Smooth muscle cell (in vitro differentiated cells): ENCODE results near the gene RABGAP1L. TPM values are rescaled to one million over a fixed set of nuclear protein-coding genes. Genes with fewer than 3 reads are reported as not detected.
A peak's percentile ranks its signal among the peaks of the same experiment; 100 is the strongest.

ENCODE experiments used
- DNase-seq: peaks from one replicate; lab custom pipeline; 2025; ENCODE audit not compliant: unreplicated experiment; lab: John Stamatoyannopoulos, UW
- H2AFZ ChIP-seq: fragments of 200-600 bp; sonication (generic); 2 replicates; pipeline ENCODE4 v1.6.0; 2016; ENCODE audit warnings: antibody characterized with exemption, low read depth, mild to moderate bottlenecking
- H3F3A ChIP-seq: fragments of 200-600 bp; sonication (generic); 2 replicates; pipeline ENCODE4 v1.6.0; 2017; ENCODE audit warnings: antibody characterized with exemption, low read depth
- H3K27ac ChIP-seq: fragments of 200-600 bp; sonication (generic); 2 replicates; pipeline ENCODE4 v1.5.1; 2016; ENCODE audit warnings: low read depth, mild to moderate bottlenecking
- H3K27me3 ChIP-seq: fragments of 200-600 bp; sonication (generic); 2 replicates; pipeline ENCODE4 v1.6.1; 2016; ENCODE audit warnings: low read depth, mild to moderate bottlenecking
- H3K36me3 ChIP-seq: fragments of 200-600 bp; sonication (generic); 2 replicates; pipeline ENCODE4 v1.5.1; 2016; ENCODE audit warnings: low read depth
- H3K4me1 ChIP-seq: fragments of 200-600 bp; sonication (generic); 2 replicates; pipeline ENCODE4 v1.5.1; 2016; ENCODE audit warnings: low read depth
- H3K4me2 ChIP-seq: fragments of 200-600 bp; sonication (generic); 2 replicates; pipeline ENCODE4 v1.6.0; 2016; ENCODE audit warnings: mild to moderate bottlenecking
- H3K4me3 ChIP-seq: fragments of 200-600 bp; sonication (generic); 2 replicates; pipeline ENCODE4 v1.5.1; 2016; ENCODE audit warnings: mild to moderate bottlenecking
- H3K79me2 ChIP-seq: fragments of 200-600 bp; sonication (generic); 2 replicates; pipeline ENCODE4 v1.6.0; 2016; ENCODE audit warnings: low read depth, mild to moderate bottlenecking
- H3K9ac ChIP-seq: fragments of 200-600 bp; sonication (generic); 2 replicates; pipeline ENCODE4 v1.6.0; 2016; ENCODE audit warnings: low read depth
- H3K9me3 ChIP-seq: fragments of 200-600 bp; sonication (generic); replicated peaks from 2 replicates; pipeline ENCODE4 v1.5.1; 2016; ENCODE audit warnings: low read depth
- H4K20me1 ChIP-seq: fragments of 200-600 bp; sonication (generic); 2 replicates; pipeline ENCODE4 v1.6.0; 2016; ENCODE audit warnings: low read depth
- WGBS: methylation state at CpG from one replicate; pipeline ENCODE4 v1.1.7; 2016; ENCODE audit warnings: low lambda C conversion rate; 5-methylcytosine and 5-hydroxymethylcytosine counted together
- polyA plus RNA-seq: library from polyadenylated mRNA; unstranded; fragments of >200 nt; fragmentation: Nextera tagmentation; extraction: Ambion mirVana; gene quantifications from 2 replicates; pipeline ENCODE4 v1.2.1, GENCODE V29; 2016
- total RNA-seq: library from RNA; depleted of rRNA; stranded (reverse); fragments of >200 nt; gene quantifications from 2 replicates; pipeline ENCODE4 v1.2.3, GENCODE V29; 2014
- TF ChIP-seq, protein P1 (sequence below): fragments of 200-600 bp; sonication (generic); IDR thresholded peaks from 2 replicates; pipeline ENCODE4 v1.5.1; 2017; ENCODE audit warnings: borderline replicate concordance, mild to moderate bottlenecking, antibody characterized with exemption; ENCODE audit not compliant: insufficient read depth, poor library complexity, severe bottlenecking

The RABGAP1L gene
- total and polyA plus RNA-seq, 2 experiments from 2014 or later: 4.8 to 24.7 TPM

DNA sequence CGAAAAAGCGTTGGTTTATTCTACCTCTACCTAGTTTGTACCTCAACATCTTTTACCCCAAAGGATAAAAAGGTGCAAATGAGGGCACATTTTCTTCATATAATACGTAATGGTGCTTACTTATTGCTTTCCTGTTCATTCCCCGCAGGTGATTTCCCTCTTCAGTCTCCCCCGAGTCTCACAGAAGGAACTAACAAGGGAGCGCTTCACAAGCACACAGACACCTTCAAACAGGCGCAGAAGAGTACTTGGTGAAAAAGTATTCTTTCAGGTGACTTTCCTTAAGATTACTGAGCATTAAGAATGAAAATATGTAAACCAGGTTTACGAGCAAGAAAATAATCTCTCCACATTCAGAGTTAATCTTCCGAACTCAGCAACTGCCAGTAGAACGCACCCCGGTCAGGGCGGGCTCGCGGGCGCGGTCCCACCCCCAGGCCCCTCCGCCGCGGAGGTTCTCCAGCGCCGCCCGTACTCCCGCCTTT lies 511 bp upstream of the RABGAP1L start:
- no peak for DNase-seq
- TF ChIP-seq, protein P1, sequence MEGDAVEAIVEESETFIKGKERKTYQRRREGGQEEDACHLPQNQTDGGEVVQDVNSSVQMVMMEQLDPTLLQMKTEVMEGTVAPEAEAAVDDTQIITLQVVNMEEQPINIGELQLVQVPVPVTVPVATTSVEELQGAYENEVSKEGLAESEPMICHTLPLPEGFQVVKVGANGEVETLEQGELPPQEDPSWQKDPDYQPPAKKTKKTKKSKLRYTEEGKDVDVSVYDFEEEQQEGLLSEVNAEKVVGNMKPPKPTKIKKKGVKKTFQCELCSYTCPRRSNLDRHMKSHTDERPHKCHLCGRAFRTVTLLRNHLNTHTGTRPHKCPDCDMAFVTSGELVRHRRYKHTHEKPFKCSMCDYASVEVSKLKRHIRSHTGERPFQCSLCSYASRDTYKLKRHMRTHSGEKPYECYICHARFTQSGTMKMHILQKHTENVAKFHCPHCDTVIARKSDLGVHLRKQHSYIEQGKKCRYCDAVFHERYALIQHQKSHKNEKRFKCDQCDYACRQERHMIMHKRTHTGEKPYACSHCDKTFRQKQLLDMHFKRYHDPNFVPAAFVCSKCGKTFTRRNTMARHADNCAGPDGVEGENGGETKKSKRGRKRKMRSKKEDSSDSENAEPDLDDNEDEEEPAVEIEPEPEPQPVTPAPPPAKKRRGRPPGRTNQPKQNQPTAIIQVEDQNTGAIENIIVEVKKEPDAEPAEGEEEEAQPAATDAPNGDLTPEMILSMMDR: no peak
- H3K9me3 ChIP-seq: no peaks in the 10 kb centered on the region
- H2AFZ ChIP-seq: peak overlapping the region; percentile 98
- peaks cover 23% of the 10 kb centered on the region for H4K20me1 ChIP-seq
- no peaks in the 10 kb centered on the region for H3K27me3 ChIP-seq
- H3K4me3 ChIP-seq: peak overlapping the region; percentile 95
- no peaks in the 10 kb centered on the region for H3F3A ChIP-seq
- no peaks in the 10 kb centered on the region for H3K36me3 ChIP-seq
- WGBS: 4% methylated on average over 22 of the region's 23 CpGs
- peak overlapping the region; percentile 87 for H3K4me2 ChIP-seq
- H3K79me2 ChIP-seq: peaks cover 22% of the 10 kb centered on the region
- no peaks in the 10 kb centered on the region for H3K4me1 ChIP-seq
- peak overlapping the region; percentile 7 for H3K27ac ChIP-seq
- H3K9ac ChIP-seq: peak overlapping the region; percentile 76

DNA sequence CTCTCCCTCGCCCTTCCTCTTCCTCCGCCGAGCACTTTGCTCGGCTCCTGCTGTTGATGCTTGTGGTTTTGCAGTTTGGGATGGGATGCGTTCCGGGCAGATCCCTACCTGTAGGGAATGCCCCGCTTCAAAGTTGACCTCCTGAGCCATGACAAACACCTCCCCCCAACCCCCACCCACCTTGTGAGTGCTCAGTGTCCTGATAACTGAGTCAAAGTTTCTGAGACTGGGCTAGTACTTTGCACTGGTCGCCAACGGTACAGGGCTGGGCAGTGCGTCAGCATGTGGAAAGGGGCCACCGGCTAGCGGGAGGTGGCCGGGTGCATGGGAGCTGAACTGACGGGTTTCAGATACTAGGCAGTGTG lies 771 bp downstream of the RABGAP1L start:
- peak overlapping the region; percentile 95 for H3K4me3 ChIP-seq
- peak overlapping the region; percentile 98 for H2AFZ ChIP-seq
- H3K27ac ChIP-seq: no peak overlapping the region
- peak overlapping the region; percentile 87 for H3K4me2 ChIP-seq
- TF ChIP-seq, protein P1: no peak
- no peak for DNase-seq
- no peaks in the 10 kb centered on the region for H3F3A ChIP-seq
- WGBS: 1% methylated on average over 14 of the region's 14 CpGs
- H3K27me3 ChIP-seq: no peaks in the 10 kb centered on the region
- no peaks in the 10 kb centered on the region for H3K36me3 ChIP-seq
- peaks cover 29% of the 10 kb centered on the region for H4K20me1 ChIP-seq
- H3K9ac ChIP-seq: peak overlapping the region; percentile 76
- no peaks in the 10 kb centered on the region for H3K4me1 ChIP-seq
- peaks cover 22% of the 10 kb centered on the region for H3K79me2 ChIP-seq
- H3K9me3 ChIP-seq: no peaks in the 10 kb centered on the region

- H2AFZ ChIP-seq: no peak overlapping the region
- peak overlapping the region; percentile 87 for H3K4me2 ChIP-seq
- no peaks in the 10 kb centered on the region for H3K36me3 ChIP-seq
- peak overlapping the region; percentile 95 for H3K4me3 ChIP-seq
- TF ChIP-seq, protein P1: no peak
- no peak overlapping the region for H3K27ac ChIP-seq
- H3K9ac ChIP-seq: no peak overlapping the region
- H3K9me3 ChIP-seq: no peaks in the 10 kb centered on the region
- no peaks in the 10 kb centered on the region for H3K4me1 ChIP-seq
- no peaks in the 10 kb centered on the region for H3K27me3 ChIP-seq
- WGBS: 88% methylated on average over 5 of the region's 5 CpGs
- no peaks in the 10 kb centered on the region for H3F3A ChIP-seq
- DNase-seq: no peak
- H3K79me2 ChIP-seq: peaks cover 22% of the 10 kb centered on the region
- peaks cover 29% of the 10 kb centered on the region for H4K20me1 ChIP-seq
These were observed 1.3 kb downstream of the RABGAP1L start for GRCh38 chr1:174160603-174161002.

DNA sequence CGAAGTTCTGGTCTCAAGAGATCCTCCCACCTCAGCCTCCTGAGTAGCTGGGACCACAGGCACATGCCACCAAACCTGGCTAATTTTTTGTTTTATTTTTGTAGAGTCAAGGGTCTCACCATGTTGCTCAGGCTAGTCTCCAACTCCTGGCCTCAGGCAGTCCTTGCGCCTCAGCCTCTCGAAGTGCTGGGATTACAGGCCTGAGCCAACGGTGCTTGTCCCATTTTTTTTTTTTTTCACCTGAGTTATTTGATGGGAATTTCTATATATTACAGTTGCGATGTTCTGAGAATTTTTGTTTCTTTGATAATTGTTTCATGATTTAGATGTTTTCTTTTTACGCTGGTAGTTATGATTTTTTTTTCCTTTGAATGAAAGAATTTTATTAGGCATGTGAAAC lies 2.5 kb downstream of the RABGAP1L start:
- no peak overlapping the region for H3K4me3 ChIP-seq
- H3K27ac ChIP-seq: no peak overlapping the region
- H3K9ac ChIP-seq: no peak overlapping the region
- no peaks in the 10 kb centered on the region for H3K36me3 ChIP-seq
- H3F3A ChIP-seq: peaks cover 4% of the 10 kb centered on the region
- peaks cover 37% of the 10 kb centered on the region for H4K20me1 ChIP-seq
- no peaks in the 10 kb centered on the region for H3K27me3 ChIP-seq
- H3K79me2 ChIP-seq: peaks cover 26% of the 10 kb centered on the region
- WGBS: 95% methylated on average over 6 of the region's 6 CpGs
- no peak overlapping the region for H2AFZ ChIP-seq
- no peak for DNase-seq
- no peak overlapping the region for H3K4me2 ChIP-seq
- no peaks in the 10 kb centered on the region for H3K4me1 ChIP-seq
- H3K9me3 ChIP-seq: no peaks in the 10 kb centered on the region
- TF ChIP-seq, protein P1: no peak
